HL-60 (cell line): Measurements from ENCODE around the gene TMEM131L.
"Not testable (repeated sequence)": the region's sequence is repeated elsewhere in the genome, so short reads cannot be mapped to it uniquely, and the experiment has no call there.

Experiments
- DNase-seq, 2 experiments: peaks; one replicate each; pipeline ENCODE4 v3.0.0-alpha.2; 2010 to 2020; ENCODE audit warnings: low read depth in 1 of 2, low spot score in 1 of 2
- H3K27ac ChIP-seq: fragments of 250-450 bp; sonication (Bioruptor Pico); replicated peaks from 2 replicates; pipeline ENCODE4 v1.5.1; 2020; ENCODE audit warnings: mild to moderate bottlenecking, moderate library complexity
- H3K27me3 ChIP-seq: fragments of 250-450 bp; sonication (Bioruptor Pico); 2 replicates; pipeline ENCODE4 v1.5.1; 2021; ENCODE audit warnings: mild to moderate bottlenecking, moderate library complexity; ENCODE audit not compliant: insufficient read depth, poor library complexity, severe bottlenecking
- H3K4me3 ChIP-seq: replicated peaks from 2 replicates; pipeline ENCODE4 v1.5.1; 2011; ENCODE audit warnings: mild to moderate bottlenecking, control low read depth, low read length; ENCODE audit not compliant: insufficient read depth
- CTCF ChIP-seq: IDR thresholded peaks from one replicate; pipeline ENCODE4 v1.5.1; 2011; ENCODE audit warnings: low read length, control low read depth, inconsistent platforms; ENCODE audit not compliant: insufficient read depth
- GABPA ChIP-seq: IDR thresholded peaks from 2 replicates; pipeline ENCODE4 v1.6.1; 2012; ENCODE audit warnings: low read depth
- POLR2AphosphoS5 ChIP-seq: IDR thresholded peaks from 2 replicates; pipeline ENCODE4 v1.6.1; 2012; ENCODE audit warnings: low read depth
- REST ChIP-seq: IDR thresholded peaks from 2 replicates; pipeline ENCODE4 v1.6.1; 2012; ENCODE audit warnings: low read depth; ENCODE audit not compliant: insufficient replicate concordance
- SPI1 ChIP-seq: IDR thresholded peaks from 2 replicates; pipeline ENCODE4 v1.6.1; 2012; ENCODE audit warnings: low read depth, mild to moderate bottlenecking, borderline replicate concordance

TMEM131L gene

GRCh38 chr4:153502584-153502983, 36.4 kb downstream of the TMEM131L start:
- Histone ChIP-seq H3K4me3 (no peak overlapping the region), H3K27ac (no peak overlapping the region), H3K27me3 (no peaks in the 10 kb centered on the region)
- no peak for DNase-seq
- TF ChIP-seq SPI1 (no peak), GABPA (no peak), POLR2AphosphoS5 (no peak), REST (no peak), CTCF (no peak)

- Histone ChIP-seq H3K27me3 (no peaks in the 10 kb centered on the region), H3K27ac (no peak overlapping the region), H3K4me3 (no peak overlapping the region)
- TF ChIP-seq CTCF (no peak), POLR2AphosphoS5 (no peak)
- no peak for DNase-seq
These were observed 40.5 kb downstream of the TMEM131L start for GRCh38 chr4:153506341-153507309.

- DNase-seq: no peak
- Histone ChIP-seq H3K27ac (no peak overlapping the region; the same call in 1 of the 2 replicates), H3K27me3 (no peaks in the 10 kb centered on the region), H3K4me3 (no peak overlapping the region)
- no peak for TF ChIP-seq POLR2AphosphoS5
- TF ChIP-seq SPI1: no peak
- TF ChIP-seq CTCF: no peak
- no peak for TF ChIP-seq GABPA
- TF ChIP-seq REST: no peak
These were observed 41.3 kb downstream of the TMEM131L start for GRCh38 chr4:153507310-153508073.

- not testable (repeated sequence) for H3K27ac ChIP-seq, H3K27me3 ChIP-seq, H3K4me3 ChIP-seq, DNase-seq
These were observed 43.1 kb downstream of the TMEM131L start for GRCh38 chr4:153509212-153509611.
